Ovary (tissue), 9 donors: ENCODE results near the gene SPTBN5. TPM values are rescaled to one million over a fixed set of nuclear protein-coding genes. Genes with fewer than 3 reads are reported as not detected.

Experiments used
- DNase-seq, 5 donors: peaks; one replicate each; pipeline ENCODE4 v3.0.0-alpha.2; 2019 to 2020
- H3K27ac ChIP-seq, 2 donors: fragments of 200-600 bp; one replicate each; pipeline versions ENCODE4 v1.5.1 to v1.8.0; 2019 to 2022
- H3K27me3 ChIP-seq: fragments of 200-600 bp; one replicate; pipeline ENCODE4 v1.8.0; 2022
- H3K36me3 ChIP-seq: fragments of 200-600 bp; sonication (generic); one replicate; pipeline ENCODE4 v1.5.1; 2019
- H3K4me1 ChIP-seq: one replicate; pipeline ENCODE4 v1.8.1; 2013; ENCODE audit warnings: mild to moderate bottlenecking, moderate library complexity; ENCODE audit not compliant: insufficient read depth
- H3K4me3 ChIP-seq: fragments of 200-600 bp; sonication (generic); one replicate; pipeline ENCODE4 v1.5.1; 2017
- H3K9me3 ChIP-seq, 2 donors: fragments of 200-600 bp in 1 of 2; sonication (generic) in 1 of 2; one replicate each; pipeline versions ENCODE4 v1.5.1 to v1.8.1; 2013 to 2019; ENCODE audit warnings: mild to moderate bottlenecking in 1 of 2, moderate library complexity in 1 of 2
- CTCF ChIP-seq, 3 donors: fragments of 450-650 bp in 2 of 3; fragments of 200-600 bp in 1 of 3; IDR thresholded peaks; one replicate each; pipeline versions ENCODE4 v1.5.1 to v1.8.0; 2016 to 2022; ENCODE audit warnings: antibody characterized with exemption in 3 of 3, mild to moderate bottlenecking in 1 of 3
- EP300 ChIP-seq: sonication (generic); formaldehyde crosslinking; IDR thresholded peaks from one replicate; pipeline ENCODE4 v1.6.1; 2017; ENCODE audit warnings: antibody characterized with exemption
- POLR2A ChIP-seq: fragments of 450-650 bp; IDR thresholded peaks from one replicate; pipeline ENCODE4 v1.6.1; 2017; ENCODE audit warnings: antibody characterized with exemption, mild to moderate bottlenecking, moderate library complexity
- WGBS, 3 donors: extraction: QIAGEN DNeasy Blood & Tissue Kit in 1 of 3; methylation state at CpG; one replicate each; pipeline versions ENCODE4 v1.1.5 to v1.1.7; 2013 to 2017; 5-methylcytosine and 5-hydroxymethylcytosine counted together
- intact Hi-C, 4 donors: fragments of 100-400 bp; cut with DNase I; formaldehyde crosslinking; loops; one replicate each; pipeline versions ENCODE4 v1.11.0 to v1.15.1; 2022 to 2023
- polyA plus RNA-seq, 2 donors: library from polyadenylated mRNA; stranded (reverse); fragments of 200-250 nt in 1 of 2; fragments of 350-450 nt in 1 of 2; fragmentation: Illumina TruSeq in 1 of 2; extraction: RNeasy Lipid Tissue Mini Kit (QIAGEN cat#74804) in 1 of 2; gene quantifications; one replicate each; pipeline ENCODE4 v1.2.3, GENCODE V29; 2013 to 2014
- total RNA-seq, 7 donors: library from RNA; depleted of rRNA in 2 of 7; stranded (reverse); fragments of >200 nt in 2 of 7; fragmentation: NEBNext Ultra II Directional in 3 of 7; extraction: Animal tissue kit (Norgen Biotek cat#: 25700) in 3 of 7; gene quantifications; one replicate each; pipeline versions ENCODE4 v1.1.0 to v1.2.4, GENCODE V29; 2016 to 2023
- donor health status: DM: no; HTN: no; CAD: no; lungs with moderate emphysema.
- donor health status: DM: no; HTN: no; CAD: no.
- donor health status: Bipolar disorder and iron deficiency.
- donor health status: DM: yes; HTN: yes; CAD: no.
- donor health status: DM: no; HTN: no; CAD: no.
- donor health status: DM: yes; HTN: yes; CAD: no.

Gene SPTBN5
- total and polyA plus RNA-seq, 9 donors: 0.28 to 1.5 (median 0.77) TPM

GRCh38 chr15:41939986-41940385 is 46.1 kb upstream of the SPTBN5 start:
- DNase-seq: no peak
- intact Hi-C loops: no loop called here
- H3K27ac ChIP-seq: no peak overlapping the region

GRCh38 chr15:41937568-41937923 is 43.7 kb upstream of the SPTBN5 start:
- WGBS, 3 donors: 85 to 89% (median 88%) methylated on average over 4 of the region's 4 CpGs
- H3K4me1 ChIP-seq: no peaks in the 10 kb centered on the region
- no peaks in the 10 kb centered on the region for H3K9me3 ChIP-seq
- intact Hi-C loops: no loop called here
- no peak for DNase-seq
- no peak overlapping the region for H3K4me3 ChIP-seq
- H3K27me3 ChIP-seq: no peaks in the 10 kb centered on the region
- H3K27ac ChIP-seq: no peak overlapping the region
- TF ChIP-seq EP300 (no peak), POLR2A (no peak), CTCF (IDR thresholded peaks at IDR 0.05) (no peak)
- H3K36me3 ChIP-seq: no peaks in the 10 kb centered on the region

More at GRCh38 chr15:41939986-41940385, 46.1 kb upstream of the SPTBN5 start:
- no peak overlapping the region for H3K4me3 ChIP-seq
- H3K4me1 ChIP-seq: peaks cover 5% of the 10 kb centered on the region
- WGBS, 3 donors: 91 to 95% (median 92%) methylated on average over 9 of the region's 9 CpGs
- no peaks in the 10 kb centered on the region for H3K36me3 ChIP-seq
- TF ChIP-seq POLR2A (no peak), EP300 (no peak), CTCF (IDR thresholded peaks at IDR 0.05) (no peak)
- no peaks in the 10 kb centered on the region for H3K27me3 ChIP-seq
- H3K9me3 ChIP-seq: no peaks in the 10 kb centered on the region

- no peaks in the 10 kb centered on the region for H3K36me3 ChIP-seq
- DNase-seq: no peak
- no peak overlapping the region for H3K4me3 ChIP-seq
- WGBS, 3 donors: 82 to 87% (median 85%) methylated on average over 19 of the region's 19 CpGs
- H3K9me3 ChIP-seq: no peaks in the 10 kb centered on the region
- no peak overlapping the region for H3K27ac ChIP-seq
- no peak for TF ChIP-seq EP300
- no peaks in the 10 kb centered on the region for H3K4me1 ChIP-seq
- no peaks in the 10 kb centered on the region for H3K27me3 ChIP-seq
- intact Hi-C loops: no loop called here
Measured at GRCh38 chr15:41936649-41937567, 43.1 kb upstream of the SPTBN5 start.

- no peaks in the 10 kb centered on the region for H3K4me1 ChIP-seq
- no peak for DNase-seq
- TF ChIP-seq EP300 (no peak), CTCF (IDR thresholded peaks at IDR 0.05) (no peak), POLR2A (no peak)
Measured at GRCh38 chr15:41936155-41936554, 42.3 kb upstream of the SPTBN5 start.

GRCh38 chr15:41935566-41936020 is 41.7 kb upstream of the SPTBN5 start:
- H3K4me3 ChIP-seq: no peak overlapping the region
- TF ChIP-seq CTCF (IDR thresholded peaks at IDR 0.05) (no peak), EP300 (no peak), POLR2A (no peak)
- no peak overlapping the region for H3K27ac ChIP-seq
- H3K9me3 ChIP-seq: no peaks in the 10 kb centered on the region
- DNase-seq: no peak
- WGBS, 3 donors: 74 to 94% (median 75%) methylated on average over 5 of the region's 5 CpGs
- H3K27me3 ChIP-seq: no peaks in the 10 kb centered on the region
- no peaks in the 10 kb centered on the region for H3K4me1 ChIP-seq
- no peaks in the 10 kb centered on the region for H3K36me3 ChIP-seq
- intact Hi-C loops: no loop called here

More at GRCh38 chr15:41936155-41936554, 42.3 kb upstream of the SPTBN5 start:
- H3K36me3 ChIP-seq: no peaks in the 10 kb centered on the region
- H3K4me3 ChIP-seq: no peak overlapping the region
- intact Hi-C loops: no loop called here
- H3K27ac ChIP-seq: no peak overlapping the region
- H3K9me3 ChIP-seq: no peaks in the 10 kb centered on the region
- WGBS, 3 donors: 92 to 93% (median 93%) methylated on average over 3 of the region's 3 CpGs
- H3K27me3 ChIP-seq: no peaks in the 10 kb centered on the region
